Type B pancreatic cell (in vitro differentiated cells): ENCODE results near the gene PLEKHG4B. TPM values are rescaled to one million over a fixed set of nuclear protein-coding genes. Genes with fewer than 3 reads are reported as not detected.

ENCODE experiments used
- DNase-seq: peaks from one replicate; pipeline ENCODE4 v3.0.0; 2021; ENCODE audit warnings: mixed read lengths; ENCODE audit not compliant: unreplicated experiment; ENCODE audit errors: extremely low spot score
- H3K27ac Mint-ChIP-seq: 2 replicates; pipeline ENCODE4 v1.8.0; 2021; ENCODE audit warnings: mild to moderate bottlenecking, mixed read lengths
- H3K27me3 Mint-ChIP-seq: 2 replicates; pipeline ENCODE4 v1.8.0; 2021; ENCODE audit warnings: mixed read lengths
- H3K36me3 Mint-ChIP-seq: 2 replicates; pipeline ENCODE4 v1.8.0; 2021; ENCODE audit warnings: mixed read lengths
- H3K4me1 Mint-ChIP-seq: one replicate; pipeline ENCODE4 v1.8.0; 2021; ENCODE audit warnings: mixed read lengths; ENCODE audit not compliant: unreplicated experiment
- H3K4me3 Mint-ChIP-seq: 2 replicates; pipeline ENCODE4 v1.8.0; 2021; ENCODE audit warnings: mild to moderate bottlenecking, mixed read lengths
- H3K9me3 Mint-ChIP-seq: 2 replicates; pipeline ENCODE4 v1.8.0; 2021; ENCODE audit warnings: mixed read lengths
- CTCF ChIP-seq: fragments of 200-600 bp; sonication (generic); conservative IDR thresholded peaks from 2 replicates; pipeline ENCODE4 v1.5.0; 2021; ENCODE audit warnings: antibody characterized with exemption, mild to moderate bottlenecking
- total RNA-seq: library from RNA; stranded (reverse); gene quantifications from 2 replicates; pipeline ENCODE4 v1.2.1, GENCODE V29; 2021; ENCODE audit warnings: low replicate concordance

Gene PLEKHG4B
- total RNA-seq, 1 donor from 2014 or later = 32.8 TPM

- TF ChIP-seq CTCF = no peak
- peaks cover 10% of the 10 kb centered on the region for H3K4me1 Mint-ChIP-seq
- peaks cover 47% of the 10 kb centered on the region for H3K36me3 Mint-ChIP-seq
Observed at GRCh38 chr5:149745-150485, 57.9 kb downstream of the PLEKHG4B start.

GRCh38 chr5:150746-151145 is 58.8 kb downstream of the PLEKHG4B start:
- no peaks in the 10 kb centered on the region for H3K27me3 Mint-ChIP-seq
- H3K27ac Mint-ChIP-seq = no peak overlapping the region
- no peak for DNase-seq
- H3K36me3 Mint-ChIP-seq = peaks cover 54% of the 10 kb centered on the region
- H3K4me1 Mint-ChIP-seq = peaks cover 10% of the 10 kb centered on the region
- peaks cover 11% of the 10 kb centered on the region for H3K9me3 Mint-ChIP-seq
- no peak overlapping the region for H3K4me3 Mint-ChIP-seq
- TF ChIP-seq CTCF = no peak

More at GRCh38 chr5:149745-150485, 57.9 kb downstream of the PLEKHG4B start:
- H3K4me3 Mint-ChIP-seq = no peak overlapping the region
- H3K9me3 Mint-ChIP-seq = peaks cover 11% of the 10 kb centered on the region
- no peak overlapping the region for H3K27ac Mint-ChIP-seq
- no peak for DNase-seq
- H3K27me3 Mint-ChIP-seq = no peaks in the 10 kb centered on the region

GRCh38 chr5:152077-152476 is 60.1 kb downstream of the PLEKHG4B start:
- no peaks in the 10 kb centered on the region for H3K27me3 Mint-ChIP-seq
- peaks cover 50% of the 10 kb centered on the region for H3K36me3 Mint-ChIP-seq
- no peak overlapping the region for H3K4me3 Mint-ChIP-seq
- peaks cover 10% of the 10 kb centered on the region for H3K4me1 Mint-ChIP-seq
- TF ChIP-seq CTCF = no peak
- no peak for DNase-seq
- H3K27ac Mint-ChIP-seq = no peak overlapping the region
- H3K9me3 Mint-ChIP-seq = peaks cover 9% of the 10 kb centered on the region

GRCh38 chr5:153256-153655 is 61.3 kb downstream of the PLEKHG4B start:
- DNase-seq = no peak
- Mint-ChIP-seq H3K9me3 (no peaks in the 10 kb centered on the region), H3K27me3 (no peaks in the 10 kb centered on the region), H3K36me3 (peaks cover 39% of the 10 kb centered on the region), H3K27ac (no peak overlapping the region), H3K4me3 (no peak overlapping the region), H3K4me1 (peaks cover 10% of the 10 kb centered on the region)
- TF ChIP-seq CTCF = no peak

GRCh38 chr5:154236-154635 is 62.3 kb downstream of the PLEKHG4B start:
- Mint-ChIP-seq H3K27ac (no peak overlapping the region), H3K27me3 (no peaks in the 10 kb centered on the region), H3K36me3 (peaks cover 32% of the 10 kb centered on the region), H3K4me1 (peaks cover 10% of the 10 kb centered on the region), H3K9me3 (no peaks in the 10 kb centered on the region), H3K4me3 (no peak overlapping the region)
- peak; percentile 50 for DNase-seq
- no peak for TF ChIP-seq CTCF
